NCI-H446 (cell line): Measurements from ENCODE around the gene PAX8.
"Not testable (repeated sequence)": the region's sequence is repeated elsewhere in the genome, so short reads cannot be mapped to it uniquely, and the experiment has no call there.

ENCODE experiments used
- DNase-seq, 2 experiments: peaks; one replicate each; lab custom pipeline; 2025; lab: John Stamatoyannopoulos, UW

The PAX8 gene

DNA sequence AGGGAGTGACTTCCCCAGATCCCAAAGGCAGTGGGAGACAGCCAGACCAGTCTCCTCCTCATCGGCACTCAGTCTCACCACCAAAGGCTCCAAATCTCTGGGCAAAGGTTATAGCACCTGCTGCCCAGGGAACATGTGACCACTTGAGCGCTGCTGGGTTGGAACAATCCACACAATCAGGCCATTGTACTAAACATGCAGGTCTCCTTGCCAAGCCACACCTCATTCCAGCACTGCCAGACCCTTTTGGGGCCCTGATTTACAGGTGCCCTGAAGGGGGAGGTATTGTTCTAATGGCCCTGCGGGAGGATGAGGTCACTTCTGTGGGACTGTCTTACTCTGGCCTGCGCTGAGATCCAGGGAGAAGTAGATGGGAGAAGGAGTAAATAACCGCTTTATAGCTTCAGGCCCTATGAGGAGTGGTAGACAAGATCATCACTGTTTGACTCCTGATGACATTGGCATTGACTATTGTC, 10.0 kb upstream of the PAX8 start:
- not testable (repeated sequence) for DNase-seq

DNA sequence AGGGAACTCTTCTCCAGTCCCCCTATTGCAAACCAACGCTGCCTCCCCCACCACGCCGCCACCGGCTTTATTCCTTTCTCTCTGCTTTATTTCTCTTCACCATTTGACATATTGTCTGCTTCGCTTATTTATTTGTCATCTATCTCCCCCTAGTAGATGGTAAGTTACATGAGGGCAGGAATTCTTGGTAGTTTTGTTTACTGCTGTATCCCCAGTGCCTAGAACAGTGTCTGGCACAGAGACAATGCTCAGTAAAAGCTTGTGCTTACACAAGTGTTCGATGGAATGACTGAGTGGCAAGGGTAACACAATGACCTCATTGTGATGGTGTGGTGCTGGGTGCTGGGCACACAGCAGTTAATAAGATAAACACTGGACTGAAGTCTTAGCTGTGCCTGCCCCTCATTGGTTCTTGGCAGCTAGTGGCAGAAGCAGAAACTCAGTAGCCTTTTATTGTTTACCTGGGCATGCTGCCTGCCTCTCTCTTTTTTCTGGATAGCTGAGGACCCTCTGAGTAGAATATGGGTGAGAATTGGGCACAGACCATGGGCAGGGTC, 9.5 kb upstream of the PAX8 start:
- DNase-seq = not testable (repeated sequence)

GRCh38 chr2:113285816-113286215, 7.1 kb upstream of the PAX8 start:
- DNase-seq = no peak

GRCh38 chr2:113284999-113285398, 6.3 kb upstream of the PAX8 start:
- DNase-seq = not testable (repeated sequence)

DNA sequence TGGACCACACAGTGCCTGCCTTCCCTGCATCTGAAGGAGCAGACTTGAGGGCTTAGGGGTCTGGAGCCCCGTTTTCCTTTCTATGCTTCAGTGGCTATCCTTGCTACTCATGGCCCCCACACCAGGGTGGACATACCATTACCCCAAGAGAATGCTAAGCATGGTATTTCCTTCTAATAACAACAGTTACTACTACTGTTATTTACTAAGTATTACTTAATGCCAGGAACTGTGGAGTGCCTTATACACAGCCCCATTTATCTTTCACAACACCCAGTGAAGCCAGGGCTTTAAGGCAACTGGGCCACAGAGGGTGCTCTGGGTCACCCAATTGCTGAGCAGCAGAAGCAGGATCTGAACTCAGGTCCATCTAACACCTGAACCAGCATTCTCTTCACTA, 5.8 kb upstream of the PAX8 start:
- DNase-seq = no peak

DNA sequence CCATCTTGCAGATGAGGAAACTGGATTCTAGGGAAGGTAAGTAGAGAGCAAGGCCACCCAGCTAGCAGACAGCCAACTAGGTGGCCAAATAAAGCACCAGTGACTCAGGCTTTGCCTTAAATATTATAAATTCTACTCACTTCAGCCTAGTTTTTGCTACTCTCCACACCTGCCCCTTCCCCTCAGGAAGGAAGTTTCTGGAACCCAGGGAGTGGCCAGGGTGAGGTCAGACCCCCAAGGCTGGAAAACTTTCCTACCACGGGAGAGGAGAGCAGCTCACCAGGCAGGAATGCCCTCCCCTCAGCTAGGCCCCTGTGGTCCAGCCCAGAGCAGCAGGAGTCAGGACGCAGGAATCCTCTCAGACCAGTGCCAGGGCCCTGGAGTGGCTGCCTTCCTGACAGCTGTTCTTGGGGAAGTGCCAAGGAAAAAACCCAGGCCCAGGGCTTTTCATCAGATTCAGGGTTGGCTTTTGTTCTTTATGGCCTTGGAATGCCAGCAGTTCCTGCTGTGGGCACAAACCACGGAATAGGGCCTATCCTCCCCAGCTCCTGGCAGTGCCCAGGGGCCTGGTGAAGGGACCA, 5.1 kb upstream of the PAX8 start:
- peak; percentile 3 to 64 for DNase-seq

GRCh38 chr2:113282747-113283533, 4.2 kb upstream of the PAX8 start:
- DNase-seq = peak in 1 of 2 experiments; percentile 10

DNA sequence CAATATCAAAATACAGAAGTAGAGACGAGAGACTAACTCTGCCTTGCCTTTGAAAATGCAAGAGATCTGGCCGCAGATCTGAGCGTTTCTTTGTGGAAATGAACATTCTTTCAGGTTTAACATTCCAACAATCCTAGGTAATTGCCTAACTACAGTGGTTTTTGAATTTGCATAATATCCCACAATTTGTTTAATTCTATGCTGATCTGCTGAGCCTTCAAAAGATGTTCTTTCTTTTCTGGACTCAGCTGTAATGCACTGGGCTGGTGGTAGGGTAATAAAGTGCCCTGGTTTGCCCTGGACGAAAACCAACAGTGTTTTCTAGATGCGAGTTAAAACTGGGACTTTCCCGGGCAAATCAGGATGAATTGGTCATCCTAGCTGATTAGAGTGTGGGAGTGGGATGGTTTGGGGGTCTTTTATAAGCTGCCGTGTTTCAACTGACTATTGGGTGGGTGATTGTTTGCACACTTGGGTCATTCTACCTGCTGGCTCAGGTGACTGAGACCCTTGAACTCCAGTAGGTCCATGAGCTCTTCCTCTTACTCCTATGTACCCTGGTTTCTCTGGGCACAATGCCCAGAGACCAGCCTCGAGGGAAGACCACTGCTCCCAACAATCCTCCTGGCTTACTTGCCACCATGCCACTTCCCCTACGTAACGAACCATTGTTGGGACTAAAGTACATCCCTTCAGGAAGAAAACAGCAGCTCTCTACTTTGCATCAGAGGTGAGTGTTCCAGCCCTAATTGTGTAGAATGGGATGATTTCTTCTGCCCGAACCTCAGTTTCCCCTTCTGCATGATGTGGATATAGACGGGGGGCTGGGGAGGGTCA, 3.4 kb upstream of the PAX8 start:
- DNase-seq = no peak

DNA sequence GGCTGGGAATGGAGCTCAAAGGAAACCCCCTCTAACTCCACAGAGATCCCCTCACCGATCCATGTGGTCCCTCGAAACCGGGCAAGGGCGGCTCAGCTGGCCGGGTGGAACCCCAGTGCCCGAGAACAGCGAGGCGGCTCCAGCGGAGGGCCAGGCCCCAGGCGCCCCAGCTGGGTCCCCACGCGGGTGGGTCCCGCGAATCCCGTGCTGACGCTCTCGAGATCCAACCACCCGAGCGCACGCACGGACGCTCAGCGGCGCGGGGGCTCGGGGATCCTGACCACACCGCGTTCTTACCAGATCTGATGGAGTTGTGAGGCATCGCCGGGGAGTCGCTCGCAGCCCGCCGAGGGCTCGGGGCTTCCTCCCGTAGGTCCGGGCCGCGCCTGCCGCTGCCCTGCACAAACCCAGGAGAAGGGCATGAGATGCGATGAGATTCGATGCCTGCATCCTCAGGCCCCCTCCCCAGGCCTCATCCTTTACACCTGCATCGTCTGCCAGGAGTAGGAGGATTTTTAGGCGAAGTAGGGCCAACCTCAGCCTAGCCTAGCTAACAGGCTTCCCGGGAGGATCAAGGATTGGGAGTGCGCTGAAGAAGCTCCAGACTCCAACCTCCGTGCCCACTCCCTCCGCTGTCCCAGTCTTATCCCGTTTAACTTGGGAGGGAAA, 514 bp downstream of the PAX8 start:
- DNase-seq = no peak

GRCh38 chr2:113277474-113278072, 1.1 kb downstream of the PAX8 start:
- no peak for DNase-seq

DNA sequence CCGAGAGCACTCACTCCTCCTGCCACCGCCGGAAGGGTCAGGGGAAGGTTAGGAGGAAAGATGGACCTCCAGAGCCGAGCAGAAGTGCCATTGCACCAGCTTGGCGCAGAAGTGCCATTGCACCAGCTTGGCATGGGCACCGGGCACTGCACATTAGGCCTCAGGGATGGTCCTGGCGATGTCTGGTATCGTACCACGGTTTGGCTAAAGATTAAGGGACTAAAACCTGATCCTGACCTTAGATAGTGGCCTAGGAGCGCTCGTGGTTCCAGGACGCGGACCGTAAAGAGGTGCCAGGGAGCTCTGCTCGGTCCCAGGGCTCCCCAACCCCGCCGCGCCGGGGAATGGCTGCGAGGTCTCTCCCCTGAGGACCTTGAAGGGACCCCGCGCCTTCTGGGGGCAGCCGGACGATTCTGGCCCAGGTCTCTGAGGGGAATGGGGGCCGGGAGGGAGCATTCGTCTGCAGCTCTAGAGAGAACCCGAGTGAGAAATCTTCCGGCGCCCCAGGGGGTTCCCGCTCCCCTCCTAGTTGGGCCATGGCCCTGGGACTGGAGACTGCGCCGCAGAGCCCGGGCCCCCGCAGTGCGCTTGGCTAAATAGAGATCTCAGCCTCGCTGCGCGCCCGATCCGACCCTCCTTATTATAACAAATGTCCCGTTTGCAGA, 1.8 kb downstream of the PAX8 start:
- no peak for DNase-seq

DNA sequence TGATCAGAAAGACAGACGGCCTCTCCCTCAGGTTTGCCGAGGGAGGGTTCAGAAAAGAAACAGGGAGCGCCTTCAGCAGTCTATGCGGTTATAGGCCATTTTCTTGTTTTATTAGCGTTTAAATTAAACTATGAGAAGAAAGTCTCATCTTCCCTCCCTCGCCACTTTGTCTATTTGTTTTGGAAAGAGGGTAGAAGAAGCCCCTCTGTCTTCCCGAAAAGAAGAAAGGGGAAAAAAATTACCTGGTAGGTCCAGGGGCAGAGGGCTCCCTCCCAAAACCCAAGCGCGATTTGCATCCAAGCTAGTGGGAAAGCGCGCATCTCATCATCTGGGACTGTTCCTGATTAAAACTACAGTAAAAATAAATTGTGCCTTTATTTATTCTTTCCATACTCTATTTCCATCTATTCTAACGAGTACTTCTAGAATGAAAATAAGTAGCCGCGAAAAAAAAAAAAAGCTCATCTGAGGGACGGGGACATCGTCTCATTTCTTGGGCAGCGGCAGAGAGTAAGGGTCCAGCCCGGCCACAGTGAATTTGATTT, 2.4 kb downstream of the PAX8 start:
- DNase-seq = no peak

DNA sequence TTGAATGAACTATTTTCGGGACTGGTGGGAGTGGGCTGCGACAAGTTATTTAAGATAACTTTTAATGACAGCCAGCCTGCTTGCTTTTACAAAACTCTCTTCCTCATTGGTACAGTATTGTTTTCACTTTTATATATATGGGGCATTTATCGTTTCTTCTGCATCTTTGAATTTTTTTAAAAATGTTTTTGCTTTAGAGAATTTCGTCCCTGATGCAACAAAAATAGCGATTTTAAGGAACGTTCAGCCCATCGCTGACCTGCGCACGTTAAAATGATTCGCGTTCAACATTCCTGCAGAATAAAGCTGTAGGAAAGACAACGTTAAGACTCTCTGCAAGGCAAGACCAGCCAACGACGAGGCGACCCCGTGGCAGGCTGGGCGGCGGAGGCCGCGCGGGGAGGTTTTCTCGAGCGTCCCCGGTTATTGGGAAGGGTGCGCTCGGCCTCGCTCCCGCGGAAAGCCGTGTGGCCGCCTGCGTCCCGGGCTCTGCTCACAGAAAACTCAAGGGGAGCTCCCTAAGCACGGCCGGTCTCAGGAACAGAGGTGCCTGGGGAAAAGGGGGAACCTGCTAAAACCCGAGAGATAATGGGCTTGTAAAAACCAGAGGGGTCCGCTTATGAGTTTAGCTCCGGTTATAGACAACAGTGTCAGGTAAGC, 3.0 kb downstream of the PAX8 start:
- no peak for DNase-seq

GRCh38 chr2:113274432-113274831, 4.3 kb downstream of the PAX8 start:
- DNase-seq = no peak

DNA sequence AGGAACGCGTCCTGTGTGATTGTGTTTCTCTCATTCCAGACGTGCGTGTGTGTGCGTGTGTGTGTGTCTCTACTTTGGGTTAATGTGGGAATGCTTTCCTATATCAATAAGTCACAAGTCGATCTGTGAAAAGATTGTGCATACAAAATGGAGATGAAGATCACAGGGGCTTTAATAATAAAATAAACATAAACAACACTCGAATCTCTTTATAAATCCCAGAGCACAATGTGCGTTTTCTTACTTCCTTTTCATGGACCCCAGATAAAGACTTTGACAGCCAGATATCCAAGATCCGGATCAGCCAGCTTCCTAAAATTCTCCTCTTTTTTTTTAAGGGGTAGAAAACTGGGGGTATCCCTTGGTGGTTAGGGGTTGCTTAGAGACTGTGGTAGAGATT, 4.7 kb downstream of the PAX8 start:
- DNase-seq = no peak

DNA sequence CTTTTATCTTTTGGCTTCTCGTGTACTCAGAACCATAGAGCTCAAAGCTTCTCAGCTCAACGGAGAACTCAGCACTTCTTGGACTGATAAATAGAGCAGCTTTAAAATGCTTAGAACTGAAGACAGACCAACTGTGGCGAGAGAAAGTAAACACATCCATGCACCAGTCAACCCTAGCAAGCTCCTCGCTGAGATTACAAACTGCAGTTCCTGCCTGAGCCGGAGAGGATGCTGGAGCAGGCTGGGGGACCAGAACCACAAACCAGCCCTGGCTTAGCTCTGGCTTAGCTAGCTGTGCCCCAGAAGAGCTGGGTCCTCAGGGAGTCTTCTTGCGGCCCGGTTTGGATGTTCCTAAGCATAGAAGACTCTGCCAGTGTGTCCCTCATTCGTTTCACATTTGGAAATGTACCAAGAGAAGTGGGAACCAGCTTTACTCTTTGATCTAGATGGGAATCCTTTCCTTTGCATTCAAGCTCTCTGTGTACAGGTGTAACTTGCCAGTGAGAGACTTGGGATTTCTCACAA, 5.6 kb downstream of the PAX8 start:
- DNase-seq = no peak

DNA sequence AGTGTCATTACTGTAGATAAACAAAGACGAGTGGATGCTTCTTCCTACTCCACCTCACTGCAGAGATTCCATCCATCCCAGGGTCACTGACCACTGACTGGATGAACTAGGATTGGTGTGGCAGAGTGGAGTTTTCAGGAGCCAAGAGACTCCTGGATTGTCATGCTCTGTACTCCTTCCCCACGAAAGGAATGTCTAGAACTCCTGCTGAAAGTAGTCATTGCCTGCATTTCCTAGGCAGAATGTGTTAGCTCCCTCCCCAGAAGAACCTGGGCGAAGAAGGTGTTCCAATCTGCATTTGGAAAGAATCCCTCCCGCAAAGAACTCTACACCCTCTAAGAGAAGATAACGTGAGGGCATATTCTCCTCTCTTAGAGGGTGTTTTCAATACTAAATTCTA, 6.2 kb downstream of the PAX8 start:
- no peak for DNase-seq

DNA sequence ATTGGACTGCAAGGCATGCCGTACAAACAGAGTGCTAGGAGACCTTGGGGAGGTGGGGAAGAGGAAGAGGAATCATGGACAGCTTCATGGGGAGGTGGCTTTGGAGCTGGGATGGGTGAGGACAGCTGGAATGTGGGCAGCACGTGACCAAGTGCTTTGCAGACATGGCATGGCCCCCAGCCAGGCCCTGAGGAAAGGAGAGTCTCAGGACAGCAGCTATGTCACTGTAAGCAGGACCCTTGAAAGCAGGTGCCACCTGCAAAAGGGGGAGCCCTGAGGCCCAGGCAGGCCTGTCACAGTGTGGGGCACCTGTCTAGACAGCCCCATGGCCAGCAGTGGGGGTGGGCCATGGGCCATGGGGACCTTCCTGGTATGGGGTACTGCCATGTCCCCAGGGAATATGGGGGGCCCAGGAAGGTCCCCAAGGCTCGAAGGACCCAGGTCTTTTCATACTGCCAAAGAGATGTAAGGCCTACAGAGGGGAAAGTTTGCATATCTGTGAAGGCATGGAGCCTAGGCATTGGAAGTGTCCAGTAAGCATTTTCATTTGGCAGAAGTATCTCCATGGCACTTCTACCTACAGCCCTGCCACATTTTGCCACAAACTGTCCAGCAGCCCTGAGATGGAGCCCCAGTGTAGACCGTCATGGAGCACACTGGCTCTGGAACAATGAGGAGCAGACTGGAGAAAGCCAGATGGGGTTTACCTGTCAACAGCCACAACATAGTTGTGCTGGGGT, 9.9 kb downstream of the PAX8 start:
- DNase-seq = no peak

GRCh38 chr2:113266431-113266830, 12.3 kb downstream of the PAX8 start:
- DNase-seq = no peak
